PC-9 (cell line): ENCODE data around the gene MACROD2. TPM values are rescaled to one million over a fixed set of nuclear protein-coding genes. Genes with fewer than 3 reads are reported as not detected.

Experiments used
- BruUV-seq: library from RNA; stranded (reverse); fragments of 400-500 nt; replicated peaks from 2 replicates; lab custom pipeline; 2021; lab: Mats Ljungman, UMichigan
- CTCF ChIA-PET: fragments of 300-600 bp; sonication (Branson Sonifier 250); formaldehyde crosslinking; loops from one replicate; lab custom pipeline; 2022; ENCODE audit warnings: antibody characterized with exemption; lab: Charles Lee
- POLR2A ChIA-PET: fragments of 300-600 bp; sonication (Branson Sonifier 250); formaldehyde crosslinking; loops from one replicate; lab custom pipeline; 2022; ENCODE audit warnings: antibody characterized with exemption; ENCODE audit not compliant: unreplicated experiment; lab: Charles Lee
- DNase-seq, 2 experiments: peaks; one replicate each; pipeline versions ENCODE4 v3.0.0 to v3.0.0-alpha.2; 2015 to 2022; ENCODE audit warnings: mixed read lengths in 1 of 2
- H2AFZ ChIP-seq: fragments of 200-600 bp; sonication (generic); 2 replicates; pipeline ENCODE4 v1.8.1; 2017; ENCODE audit warnings: antibody characterized with exemption
- H3F3A ChIP-seq: fragments of 200-600 bp; sonication (generic); 2 replicates; pipeline ENCODE4 v1.8.1; 2017; ENCODE audit warnings: antibody characterized with exemption, mild to moderate bottlenecking, low read depth; ENCODE audit not compliant: insufficient read depth
- H3K27ac ChIP-seq: fragments of 200-600 bp; sonication (generic); 2 replicates; pipeline ENCODE4 v1.6.1; 2016; ENCODE audit warnings: mixed run types
- H3K27me3 ChIP-seq: fragments of 200-600 bp; sonication (generic); 2 replicates; pipeline ENCODE4 v1.6.1; 2016; ENCODE audit warnings: low read depth, mixed run types; ENCODE audit not compliant: insufficient read depth
- H3K36me3 ChIP-seq: fragments of 200-600 bp; sonication (generic); 2 replicates; pipeline ENCODE4 v1.6.1; 2016; ENCODE audit warnings: low read depth, mixed run types
- H3K4me1 ChIP-seq: fragments of 200-600 bp; sonication (generic); replicated peaks from 2 replicates; pipeline ENCODE4 v1.6.1; 2016; ENCODE audit warnings: mixed run types; ENCODE audit not compliant: insufficient read depth
- H3K4me2 ChIP-seq: fragments of 200-600 bp; sonication (generic); 2 replicates; pipeline ENCODE4 v1.6.1; 2017; ENCODE audit warnings: mixed run types
- H3K4me3 ChIP-seq: fragments of 200-600 bp; sonication (generic); 2 replicates; pipeline ENCODE4 v1.6.1; 2016; ENCODE audit warnings: mixed run types
- H3K79me2 ChIP-seq: fragments of 200-600 bp; sonication (generic); 2 replicates; pipeline ENCODE4 v1.6.1; 2017; ENCODE audit warnings: low read depth, mixed run types
- H3K9me2 ChIP-seq: fragments of 200-600 bp; sonication (generic); 2 replicates; pipeline ENCODE4 v1.8.1; 2017; ENCODE audit warnings: mild to moderate bottlenecking; ENCODE audit not compliant: insufficient read depth
- H3K9me3 ChIP-seq: fragments of 200-600 bp; sonication (generic); 2 replicates; pipeline ENCODE4 v1.8.1; 2016; ENCODE audit warnings: low read depth; ENCODE audit not compliant: insufficient read depth
- H4K20me1 ChIP-seq: fragments of 200-600 bp; sonication (generic); 2 replicates; pipeline ENCODE4 v1.8.1; 2017; ENCODE audit not compliant: insufficient read depth
- EZH2 ChIP-seq: fragments of 200-600 bp; sonication (generic); IDR thresholded peaks from 2 replicates; pipeline ENCODE4 v1.8.0; 2017; ENCODE audit warnings: antibody characterized with exemption, low read depth
- intact Hi-C: fragments of 100-400 bp; cut with micrococcal nuclease; formaldehyde crosslinking; loops from one replicate; pipeline ENCODE4 v1.10.0; 2022; ENCODE audit not compliant: unreplicated experiment
- total RNA-seq: library from RNA; stranded (reverse); gene quantifications from 2 replicates; pipeline ENCODE4 v1.2.3, GENCODE V29; 2021
- TF ChIP-seq, protein P1 (sequence below): fragments of 200-600 bp; sonication (generic); conservative IDR thresholded peaks from 2 replicates; pipeline ENCODE4 v1.6.1; 2017; ENCODE audit warnings: mixed run types, antibody characterized with exemption, mild to moderate bottlenecking, moderate library complexity

MACROD2 gene
- total RNA-seq, 1 experiment from 2014 or later, result 11.4 TPM

GRCh38 chr20:14992961-14993360, 997.6 kb downstream of the MACROD2 start:
- H3K9me3 ChIP-seq, result no peaks in the 10 kb centered on the region
- no peak for DNase-seq
- H3K4me3 ChIP-seq, result no peak overlapping the region
- intact Hi-C loops, result no loop called here
- H3K4me1 ChIP-seq, result peaks cover 4% of the 10 kb centered on the region; the same call in 1 of the 2 replicates
- H3K27me3 ChIP-seq, result no peaks in the 10 kb centered on the region
- ChIA-PET CTCF (no interaction called here), POLR2A (no interaction called here)
- BruUV-seq, result no TSS peak
- no peaks in the 10 kb centered on the region for H3K79me2 ChIP-seq
- no peak overlapping the region for H2AFZ ChIP-seq
- H3K36me3 ChIP-seq, result no peaks in the 10 kb centered on the region
- H3F3A ChIP-seq, result no peaks in the 10 kb centered on the region
- no peaks in the 10 kb centered on the region for H4K20me1 ChIP-seq
- no peak for TF ChIP-seq EZH2
- TF ChIP-seq, protein P1, sequence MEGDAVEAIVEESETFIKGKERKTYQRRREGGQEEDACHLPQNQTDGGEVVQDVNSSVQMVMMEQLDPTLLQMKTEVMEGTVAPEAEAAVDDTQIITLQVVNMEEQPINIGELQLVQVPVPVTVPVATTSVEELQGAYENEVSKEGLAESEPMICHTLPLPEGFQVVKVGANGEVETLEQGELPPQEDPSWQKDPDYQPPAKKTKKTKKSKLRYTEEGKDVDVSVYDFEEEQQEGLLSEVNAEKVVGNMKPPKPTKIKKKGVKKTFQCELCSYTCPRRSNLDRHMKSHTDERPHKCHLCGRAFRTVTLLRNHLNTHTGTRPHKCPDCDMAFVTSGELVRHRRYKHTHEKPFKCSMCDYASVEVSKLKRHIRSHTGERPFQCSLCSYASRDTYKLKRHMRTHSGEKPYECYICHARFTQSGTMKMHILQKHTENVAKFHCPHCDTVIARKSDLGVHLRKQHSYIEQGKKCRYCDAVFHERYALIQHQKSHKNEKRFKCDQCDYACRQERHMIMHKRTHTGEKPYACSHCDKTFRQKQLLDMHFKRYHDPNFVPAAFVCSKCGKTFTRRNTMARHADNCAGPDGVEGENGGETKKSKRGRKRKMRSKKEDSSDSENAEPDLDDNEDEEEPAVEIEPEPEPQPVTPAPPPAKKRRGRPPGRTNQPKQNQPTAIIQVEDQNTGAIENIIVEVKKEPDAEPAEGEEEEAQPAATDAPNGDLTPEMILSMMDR, result no peak
- H3K9me2 ChIP-seq, result no peaks in the 10 kb centered on the region
- H3K27ac ChIP-seq, result no peak overlapping the region
- no peak overlapping the region for H3K4me2 ChIP-seq

DNA sequence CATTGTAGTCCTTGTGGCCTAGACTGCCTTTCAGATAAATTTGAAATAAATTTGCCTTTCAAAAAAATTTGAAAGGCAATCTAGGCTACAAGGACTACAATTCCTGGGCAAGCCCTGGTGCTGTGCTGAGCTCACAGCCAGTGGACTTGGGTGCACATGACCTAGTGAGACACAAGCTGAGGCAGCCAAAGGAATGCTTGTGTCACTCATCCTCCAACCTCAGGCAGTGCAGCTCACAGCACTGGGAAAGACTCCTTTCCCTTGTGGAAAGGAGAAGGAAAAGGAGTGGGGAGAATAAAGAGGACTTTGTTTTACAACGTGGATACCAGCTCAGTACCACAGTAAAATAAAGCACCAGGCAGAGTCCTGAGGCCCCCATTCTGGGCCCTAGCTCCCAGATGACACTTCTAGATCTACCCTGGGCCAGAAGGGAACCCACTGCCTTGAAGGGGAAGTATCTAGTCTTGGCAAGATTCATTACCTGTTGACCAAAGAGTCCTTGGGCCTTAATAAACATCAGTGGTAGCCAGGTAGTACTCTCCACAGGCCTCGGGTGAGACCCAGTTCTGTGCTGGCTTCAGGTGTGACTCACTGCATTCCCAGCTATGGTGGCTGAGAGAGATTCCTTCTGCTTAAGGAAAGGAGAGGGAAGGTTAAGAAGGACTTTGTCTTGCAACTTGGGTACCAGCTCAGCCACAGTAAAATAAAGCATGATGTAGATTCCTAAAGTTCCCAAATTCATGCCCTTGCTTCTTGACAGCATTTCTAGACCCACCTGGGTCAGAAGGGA, 1001.8 kb downstream of the MACROD2 start:
- no TSS peak for BruUV-seq
- H3K36me3 ChIP-seq, result no peaks in the 10 kb centered on the region
- POLR2A ChIA-PET, result interaction anchor here (0.6 kb wide), 1 partner anchor 15 kb away, joined by 4 read pairs; no protein-coding TSS in a partner anchor
- no peak for DNase-seq
- H2AFZ ChIP-seq, result no peak overlapping the region
- H3K79me2 ChIP-seq, result no peaks in the 10 kb centered on the region
- intact Hi-C loops, result no loop called here
- H3K27ac ChIP-seq, result no peak overlapping the region
- TF ChIP-seq, protein P1, result no peak
- no peak for TF ChIP-seq EZH2
- H3K4me1 ChIP-seq, result no peaks in the 10 kb centered on the region; the same call in 1 of the 2 replicates
- CTCF ChIA-PET, result no interaction called here
- H3K9me2 ChIP-seq, result no peaks in the 10 kb centered on the region
- no peaks in the 10 kb centered on the region for H3K9me3 ChIP-seq
- H3K4me3 ChIP-seq, result no peak overlapping the region
- H4K20me1 ChIP-seq, result no peaks in the 10 kb centered on the region
- H3K27me3 ChIP-seq, result no peaks in the 10 kb centered on the region
- H3K4me2 ChIP-seq, result no peak overlapping the region
- no peaks in the 10 kb centered on the region for H3F3A ChIP-seq

- no peaks in the 10 kb centered on the region for H3K9me2 ChIP-seq
- no peaks in the 10 kb centered on the region for H3K4me1 ChIP-seq
- no peaks in the 10 kb centered on the region for H3K9me3 ChIP-seq
- no peaks in the 10 kb centered on the region for H4K20me1 ChIP-seq
- peak; percentile 10 to 34 for DNase-seq
- no peaks in the 10 kb centered on the region for H3F3A ChIP-seq
- H3K79me2 ChIP-seq, result no peaks in the 10 kb centered on the region
- H3K36me3 ChIP-seq, result no peaks in the 10 kb centered on the region
- H3K4me2 ChIP-seq, result no peak overlapping the region
- ChIA-PET POLR2A (no interaction called here), CTCF (interaction anchor here (0.7 kb wide), 1 partner anchor 633 kb away, joined by 3 read pairs; no protein-coding TSS in a partner anchor)
- TF ChIP-seq EZH2, result no peak
- TF ChIP-seq, protein P1, result no peak
- no peak overlapping the region for H3K27ac ChIP-seq
- H3K4me3 ChIP-seq, result no peak overlapping the region
- no peaks in the 10 kb centered on the region for H3K27me3 ChIP-seq
- intact Hi-C loops, result no loop called here
- BruUV-seq, result no TSS peak
- no peak overlapping the region for H2AFZ ChIP-seq
These were observed 1002.5 kb downstream of the MACROD2 start for GRCh38 chr20:14997791-14998190.
